Left kidney (tissue), 2 donors: Measurements from ENCODE around the gene ATP2C2. TPM values are rescaled to one million over a fixed set of nuclear protein-coding genes. Genes with fewer than 3 reads are reported as not detected.

ENCODE experiments used
- DNase-seq: peaks from one replicate; pipeline ENCODE4 v3.0.0-alpha.2; 2013
- polyA plus RNA-seq: library from polyadenylated mRNA; unstranded; fragments of 120-200 nt; gene quantifications from one replicate; pipeline ENCODE4 v1.2.1, GENCODE V29; 2013; ENCODE audit not compliant: insufficient read length

Gene ATP2C2
- polyA plus RNA-seq, 1 donor = 1.4 TPM

DNA sequence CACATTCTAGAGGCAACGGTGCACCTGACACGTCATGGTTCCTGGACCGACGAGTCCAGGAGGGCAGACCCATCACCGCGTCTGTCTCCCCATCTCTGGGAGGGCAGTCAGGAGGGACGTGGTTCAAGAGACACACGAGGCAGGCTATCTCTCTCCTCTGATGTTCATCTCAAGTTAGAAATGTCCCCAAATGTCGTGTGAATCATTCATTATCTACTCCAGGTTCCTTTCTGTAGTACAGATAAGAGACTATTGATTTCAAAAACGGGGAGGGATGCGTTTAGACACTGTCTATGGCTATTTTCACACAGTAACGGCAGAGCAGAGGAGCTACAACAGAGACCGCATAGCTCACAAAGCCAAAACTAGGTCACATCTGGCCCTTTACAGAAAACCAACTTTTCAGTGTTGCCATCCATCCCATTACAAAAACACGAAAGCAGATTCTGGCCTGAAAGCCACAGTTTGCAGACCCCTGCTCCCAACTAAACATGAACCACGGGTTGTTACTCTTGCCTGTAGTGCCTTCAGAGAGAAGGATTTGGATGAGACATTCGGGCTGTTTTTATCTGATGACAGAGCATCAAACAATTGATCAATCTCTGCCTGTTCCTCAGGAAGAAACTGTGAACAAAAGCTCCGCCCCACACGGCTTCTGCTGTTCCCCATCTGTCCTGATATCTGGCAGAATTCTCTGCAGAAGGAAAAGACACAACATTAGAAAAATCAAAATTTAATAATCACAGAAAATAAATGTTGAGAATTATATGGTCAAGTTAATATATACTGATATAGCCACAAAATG, 129.3 kb downstream of the ATP2C2 start:
- no peak for DNase-seq

DNA sequence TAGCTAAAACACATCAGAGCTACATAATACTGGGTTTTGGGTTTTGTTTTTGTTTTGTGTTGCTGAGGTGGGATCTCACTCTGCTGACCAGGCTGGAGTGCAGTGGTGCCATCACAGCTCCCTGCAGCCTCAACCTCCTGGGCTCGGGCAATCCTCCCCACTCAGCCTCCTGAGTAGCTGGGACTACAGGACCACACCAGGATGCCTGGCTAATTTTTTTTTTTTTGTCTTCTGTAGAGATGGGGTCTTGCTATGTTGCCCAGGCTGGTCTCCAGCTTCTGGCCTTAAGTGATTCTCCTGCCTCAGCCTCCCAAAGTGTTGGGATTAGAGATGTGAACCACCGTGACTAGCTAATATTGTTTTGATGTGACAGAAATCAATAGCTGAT, 129.9 kb downstream of the ATP2C2 start:
- no peak for DNase-seq

DNA sequence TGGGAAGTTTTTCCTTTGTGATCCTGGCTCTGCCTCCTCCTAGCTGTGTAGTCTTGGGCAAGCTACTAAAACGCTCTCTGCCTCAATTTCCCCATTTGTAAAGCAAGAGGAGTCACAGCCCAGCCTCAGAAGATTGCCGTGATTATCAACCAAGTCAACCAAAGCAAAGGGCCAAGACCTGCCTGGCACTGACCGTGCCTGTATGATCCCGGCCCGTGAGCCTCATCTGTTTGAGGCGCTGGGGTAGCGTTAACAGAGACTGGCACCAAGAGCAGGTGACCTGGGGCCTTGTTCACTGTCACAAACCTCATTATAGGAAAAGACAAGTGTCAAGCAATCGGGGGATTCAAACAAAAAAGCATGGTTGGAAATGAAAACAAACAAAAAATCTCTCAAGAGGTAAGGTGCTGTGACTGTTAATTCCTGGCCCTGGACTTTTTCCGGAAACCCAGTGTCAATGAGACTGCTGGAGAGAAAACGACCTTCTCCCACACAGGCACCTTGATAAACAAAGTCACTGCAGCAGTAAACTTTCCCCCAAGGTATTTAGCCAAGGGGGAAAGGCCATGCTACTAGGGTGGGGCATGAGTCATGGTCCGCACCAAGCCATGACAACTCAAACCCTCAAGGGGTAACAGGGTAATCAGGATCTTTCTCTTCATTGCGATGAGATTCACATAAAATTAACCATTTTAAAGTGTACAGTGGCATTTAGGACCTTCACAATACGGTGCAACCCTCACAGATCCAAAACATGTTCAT, 130.7 kb downstream of the ATP2C2 start:
- no peak for DNase-seq

DNA sequence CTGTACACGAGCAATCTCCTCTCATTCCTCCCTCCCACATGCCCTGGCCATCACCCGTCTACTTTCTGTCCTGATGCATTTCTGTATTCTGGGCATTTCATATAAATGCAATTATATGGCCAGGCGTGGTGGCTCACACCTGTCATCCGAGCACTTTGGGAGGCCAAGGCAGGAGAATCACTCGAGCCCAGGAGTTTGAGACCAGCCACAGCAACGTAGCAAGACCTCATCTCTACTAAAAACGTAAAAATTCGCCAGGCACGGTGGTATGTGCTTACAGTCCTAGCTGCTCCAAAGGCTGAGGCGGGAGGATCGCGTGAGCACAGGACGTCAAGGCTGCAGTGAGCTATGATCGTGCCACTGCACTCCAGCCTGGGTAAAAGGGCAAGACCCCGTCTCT, 131.3 kb downstream of the ATP2C2 start:
- DNase-seq = no peak

DNA sequence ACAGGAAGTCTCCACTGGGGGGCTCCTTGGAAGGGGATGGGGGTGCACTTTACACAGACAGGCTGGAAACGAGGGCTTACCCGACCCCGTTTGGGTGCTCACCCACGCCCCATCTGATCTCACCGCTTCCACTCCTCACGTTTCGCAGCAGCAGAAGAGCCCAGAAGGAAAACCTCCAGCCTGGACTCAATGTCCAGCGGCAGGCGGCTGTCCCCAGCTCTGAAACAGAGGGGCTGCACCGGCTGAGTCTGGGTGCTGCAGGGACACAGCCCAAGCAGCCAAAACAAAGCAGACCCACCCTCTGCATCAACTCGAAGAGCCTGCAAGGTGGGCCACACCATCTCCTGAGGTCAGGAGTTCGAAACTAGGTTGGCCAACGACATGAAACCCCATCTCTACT, 132.2 kb downstream of the ATP2C2 start:
- no peak for DNase-seq

DNA sequence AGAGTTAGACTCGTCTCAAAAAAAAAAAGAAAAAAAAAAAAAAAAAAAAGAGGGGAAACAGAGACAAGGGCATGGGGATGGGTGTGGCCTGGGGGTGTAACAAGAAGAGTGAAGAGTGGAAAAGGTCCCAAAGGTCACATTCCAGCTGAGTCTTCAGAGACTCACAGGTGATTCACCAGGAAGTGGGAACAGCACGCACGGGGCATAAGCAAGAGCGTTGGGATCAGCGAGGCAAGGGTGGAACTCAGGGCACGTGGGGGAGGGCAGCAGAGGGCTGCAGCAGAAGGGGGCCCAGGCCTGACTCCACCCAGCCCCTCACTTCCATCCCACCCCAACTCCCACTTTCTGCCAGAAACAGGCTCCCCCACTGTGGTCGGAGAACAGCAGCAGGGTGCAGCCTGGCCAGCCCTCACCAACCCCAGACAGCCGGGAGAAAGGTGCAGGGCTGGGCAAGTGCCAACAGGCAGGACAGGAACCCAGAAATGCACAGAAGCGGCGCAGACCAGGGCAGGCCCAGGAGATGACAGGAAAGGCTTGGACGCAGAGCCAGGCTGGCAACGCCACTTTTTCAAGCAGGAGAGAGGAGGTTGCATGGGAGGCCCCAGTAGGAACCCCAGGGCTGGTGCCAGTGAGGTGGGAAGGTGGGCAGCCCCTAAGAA, 132.9 kb downstream of the ATP2C2 start:
- DNase-seq = no peak

DNA sequence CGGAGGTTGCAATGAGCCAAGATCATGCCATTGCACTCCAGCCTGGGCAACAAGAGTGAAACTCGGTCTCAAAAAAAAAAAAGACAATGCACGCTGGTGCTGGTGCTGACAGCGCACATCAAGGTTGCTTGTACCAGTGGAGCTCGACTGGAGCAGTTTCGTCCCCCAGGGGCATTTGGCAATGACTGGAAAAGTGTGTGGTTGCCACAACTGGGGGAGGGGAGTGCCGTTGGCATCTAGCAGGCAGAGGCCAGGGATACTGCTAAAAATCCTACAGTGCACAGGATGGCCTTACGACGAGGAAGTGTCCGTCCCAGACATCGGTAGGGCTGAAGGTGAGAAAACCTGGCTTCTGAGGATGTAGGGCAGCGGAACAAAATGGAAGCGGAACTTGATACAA, 133.7 kb downstream of the ATP2C2 start:
- no peak for DNase-seq

DNA sequence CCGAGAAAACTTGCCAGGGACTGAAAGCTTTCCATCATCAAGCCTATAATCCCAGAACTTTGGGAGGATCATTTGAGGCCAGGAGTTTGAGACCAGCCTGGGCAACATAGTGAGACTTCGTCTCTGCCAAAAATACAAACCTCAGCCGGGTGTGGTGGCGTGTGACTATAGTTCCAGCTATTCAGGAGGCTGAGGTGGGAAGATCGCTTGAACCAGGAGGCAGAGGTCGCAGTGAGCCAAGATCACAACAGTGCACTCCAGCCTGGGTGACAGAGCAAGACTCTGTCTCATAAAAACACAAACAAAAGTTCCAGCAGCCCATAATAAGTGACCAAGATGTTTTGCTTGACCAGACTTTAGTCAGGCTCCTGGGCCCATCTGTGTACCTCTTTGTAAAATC, 134.2 kb downstream of the ATP2C2 start:
- no peak for DNase-seq

DNA sequence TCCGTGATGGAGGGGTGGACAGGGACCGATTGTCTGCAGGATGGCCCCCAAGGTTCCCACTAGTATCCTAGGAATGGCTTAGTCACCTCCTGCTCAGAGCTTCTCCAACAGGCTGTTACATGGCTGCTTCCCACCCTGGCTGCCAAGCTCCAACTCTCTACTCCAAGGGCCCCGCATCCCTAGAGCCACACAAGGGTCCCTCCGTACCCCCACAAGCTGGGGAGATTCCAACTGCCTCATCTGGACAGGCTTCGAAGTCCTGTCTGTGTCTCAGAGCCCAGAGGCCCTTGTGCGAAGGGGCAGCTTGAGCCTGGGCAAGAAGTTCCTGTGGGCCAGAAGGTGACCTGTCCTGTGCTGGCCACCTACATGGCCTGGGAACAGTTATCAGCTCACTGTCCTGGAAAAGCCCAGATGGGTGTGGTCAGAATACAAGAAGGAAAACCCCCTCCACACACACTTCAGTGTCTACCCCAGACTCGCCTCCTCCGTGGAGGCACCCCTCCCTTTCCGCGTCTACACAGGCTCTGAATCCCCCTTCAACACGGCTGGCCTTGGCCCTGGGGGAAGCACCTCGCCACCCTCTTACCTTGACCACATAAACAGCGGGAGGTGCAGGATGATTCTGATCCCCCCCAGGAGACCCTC, 135.5 kb downstream of the ATP2C2 start:
- no peak for DNase-seq

DNA sequence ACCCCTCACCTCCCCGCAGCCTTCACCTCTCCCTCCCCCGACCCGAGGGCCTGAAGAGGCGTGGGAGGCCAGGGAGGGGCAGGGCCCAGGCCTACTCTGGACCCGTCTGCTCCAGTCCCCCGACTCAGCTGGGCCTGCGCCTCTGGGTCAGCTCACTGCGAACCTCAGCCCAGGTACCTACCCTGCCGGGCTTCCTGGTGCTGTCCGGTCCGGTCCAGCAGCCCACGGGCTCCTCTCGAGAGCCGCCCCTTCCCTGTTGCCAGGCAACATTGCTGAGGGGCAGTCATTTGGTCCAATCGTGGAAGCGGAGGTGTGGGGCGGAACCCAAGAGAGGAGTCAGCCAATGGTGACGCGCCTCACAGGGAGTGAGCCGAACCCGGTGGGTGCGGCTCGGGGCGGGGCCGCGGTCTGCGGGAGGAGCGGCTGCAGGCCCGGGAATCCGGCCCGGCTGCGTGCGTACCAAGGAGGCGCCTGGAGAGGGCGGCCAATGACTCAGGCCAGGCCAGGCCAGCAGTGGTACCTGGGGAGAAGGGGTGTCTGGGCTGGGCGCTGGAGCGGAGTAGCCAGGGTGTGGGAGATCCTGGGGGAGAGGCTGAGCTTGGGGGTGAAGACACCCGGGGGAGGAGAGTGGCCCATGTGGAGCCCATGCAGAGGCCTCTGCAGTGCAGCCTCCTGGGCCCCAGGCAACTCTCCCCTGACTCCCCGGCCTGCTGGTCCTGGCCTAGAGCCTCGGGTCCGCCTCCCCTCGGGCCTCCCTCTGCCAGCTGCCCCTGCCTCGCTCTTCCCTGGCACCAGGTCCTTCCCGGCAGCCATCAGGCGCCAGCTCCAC, 136.3 kb downstream of the ATP2C2 start, which contains the start of gene MEAK7:
TSS of gene MEAK7 (minus strand) at position 240 of the 829 bp plus-strand sequence. CDS start 6,573 bp downstream, outside the sequence.
- peak; percentile 99 for DNase-seq

DNA sequence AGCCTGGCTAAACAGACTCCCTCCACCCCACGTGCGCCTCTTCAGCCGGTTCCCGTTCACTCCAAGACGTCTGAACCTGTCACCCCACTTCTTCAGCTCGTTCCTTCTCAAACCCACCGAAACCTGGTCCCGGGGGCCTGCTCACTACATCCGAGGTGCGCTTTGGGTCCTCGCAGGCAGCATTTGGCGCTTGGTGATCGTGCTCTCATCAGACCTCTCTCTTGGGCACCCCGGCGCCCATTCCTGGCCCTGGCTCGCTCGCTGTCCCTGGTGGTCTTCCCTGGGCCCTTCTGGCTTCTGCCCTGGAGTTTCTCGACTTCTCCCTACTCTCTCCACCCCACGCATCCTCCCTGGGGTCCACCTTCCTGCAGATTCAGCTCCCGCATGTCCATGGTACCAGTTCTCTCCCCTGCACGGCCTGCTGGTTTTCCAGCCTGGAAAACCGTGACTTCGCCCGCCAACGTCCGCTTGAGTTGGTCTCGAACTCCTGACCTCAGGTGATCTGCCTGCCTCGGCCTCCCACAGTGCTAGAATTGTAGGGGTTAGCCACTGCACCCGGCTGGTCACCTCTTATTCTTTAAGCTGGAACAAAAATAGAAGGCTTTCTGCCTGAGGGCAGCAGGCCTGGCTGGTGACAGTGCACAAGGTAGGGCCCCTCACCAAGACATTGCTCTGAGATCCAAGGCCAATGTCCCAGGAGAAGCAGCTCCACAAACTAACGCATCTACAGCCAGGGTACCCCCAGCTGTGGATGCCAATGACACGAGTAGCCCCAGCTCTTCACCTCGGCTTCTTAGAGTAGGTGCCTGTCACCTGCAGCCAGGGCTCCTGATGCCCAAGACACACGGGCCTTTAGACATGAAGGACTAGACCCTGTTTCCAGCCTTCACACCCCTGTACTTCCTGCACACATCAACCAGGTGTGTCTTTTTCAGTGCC, 137.2 kb downstream of the ATP2C2 start:
- no peak for DNase-seq

DNA sequence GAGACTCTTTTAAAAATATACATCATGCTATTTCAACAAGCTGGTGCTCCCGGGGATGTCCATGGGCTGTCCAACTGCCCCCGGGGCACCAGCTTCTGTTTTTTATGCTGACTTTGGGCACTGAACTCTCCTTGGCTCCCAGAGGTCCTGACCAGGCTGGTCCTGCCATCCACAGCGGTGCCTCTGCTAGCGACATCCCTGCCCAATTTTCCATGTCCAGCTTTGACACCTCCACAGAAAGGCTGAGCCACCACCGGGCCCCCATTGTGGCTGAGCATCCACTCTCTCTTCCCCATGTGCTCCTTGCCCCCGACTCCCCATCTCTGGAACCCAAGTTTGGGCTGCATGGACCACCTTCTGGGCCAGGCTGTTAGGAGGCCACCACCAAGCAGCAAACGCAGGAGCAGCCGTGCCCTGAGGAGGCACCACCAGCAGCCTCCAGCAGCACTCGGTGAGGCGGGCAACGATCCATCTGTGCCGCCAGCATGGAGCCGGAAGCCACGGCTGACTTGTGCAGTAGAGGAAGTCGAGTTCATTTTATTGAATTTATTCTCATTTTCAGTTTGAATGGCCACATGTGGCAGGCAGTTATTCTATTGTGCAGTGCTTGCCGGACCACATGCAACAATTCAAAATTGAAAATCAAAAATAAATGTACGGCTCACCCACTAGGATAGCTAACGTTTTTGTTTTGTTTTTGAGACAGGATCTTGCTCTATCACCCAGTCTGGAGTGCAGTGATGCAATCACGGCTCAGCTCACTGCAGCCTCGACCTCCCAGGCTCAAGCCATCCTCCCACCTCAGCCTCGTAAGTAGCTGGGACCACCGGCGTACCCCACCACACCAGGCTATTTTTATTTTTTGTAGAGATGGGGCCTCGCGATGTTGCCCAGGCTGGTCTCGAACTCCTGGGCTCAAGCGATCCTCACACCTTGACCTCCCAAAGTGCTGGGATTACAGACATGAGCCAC, 139.0 kb downstream of the ATP2C2 start:
- DNase-seq = no peak

DNA sequence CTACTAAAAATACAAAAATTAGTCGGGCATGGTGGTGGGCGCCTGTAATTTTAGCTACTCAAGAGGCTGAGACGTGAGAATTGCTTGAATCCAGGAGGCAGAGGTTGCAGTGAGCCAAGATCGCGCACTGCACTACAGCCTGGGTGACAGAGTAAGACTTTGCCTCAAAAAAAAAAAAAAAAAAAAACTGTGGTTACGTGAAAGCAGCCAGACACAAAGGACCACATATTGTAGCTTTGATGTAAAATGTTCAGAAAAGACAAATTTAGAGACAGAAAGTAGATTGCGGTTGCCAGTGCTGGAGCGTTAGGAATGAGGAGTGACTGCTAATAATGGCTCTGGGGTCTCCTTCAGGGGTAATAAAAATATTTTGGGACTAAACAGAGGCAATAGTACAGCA, 140.2 kb downstream of the ATP2C2 start:
- DNase-seq = no peak

DNA sequence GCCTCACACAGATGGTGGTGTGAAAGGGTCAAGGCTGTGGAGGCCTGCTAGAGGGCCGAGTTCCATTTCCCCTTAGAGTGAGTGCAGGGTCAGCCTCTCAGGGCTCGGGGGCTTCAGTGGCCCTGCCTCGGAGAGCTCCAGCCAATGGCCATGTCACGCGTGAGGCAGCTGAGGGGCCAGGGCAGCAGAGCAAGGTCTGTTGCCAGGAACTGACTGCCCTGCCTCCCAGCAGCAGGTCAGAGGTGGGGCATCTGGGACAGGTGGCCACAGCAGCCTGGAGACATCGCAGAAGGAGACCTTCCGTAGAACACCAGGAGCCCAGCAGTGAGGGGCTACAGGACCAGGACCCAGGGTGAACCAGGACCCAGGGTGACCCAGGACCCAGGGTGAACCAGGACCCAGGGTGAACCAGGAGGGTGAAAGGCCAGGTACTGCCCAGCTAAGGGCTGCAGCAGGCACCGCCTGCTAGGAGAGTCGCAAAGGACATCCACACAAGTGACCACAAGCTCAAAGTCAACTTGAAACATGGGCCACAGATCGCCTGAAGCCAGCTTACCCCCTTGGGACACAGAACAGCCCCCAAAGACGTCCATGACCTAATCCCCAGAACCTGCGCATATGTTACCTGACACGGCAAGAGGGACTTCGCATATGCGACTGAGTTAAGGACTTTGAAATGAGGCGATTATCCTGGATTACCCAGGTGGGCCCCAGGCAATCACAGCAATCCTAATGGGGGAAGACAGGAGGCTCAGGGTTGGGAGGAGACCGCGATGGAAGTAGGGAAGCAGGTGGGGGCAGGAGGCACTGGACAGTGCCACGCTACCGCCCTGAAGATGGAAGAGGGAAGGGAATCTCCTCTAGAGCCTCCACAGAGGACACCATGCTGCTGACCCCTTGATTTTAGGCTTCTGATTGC, 141.0 kb downstream of the ATP2C2 start:
- DNase-seq = no peak

DNA sequence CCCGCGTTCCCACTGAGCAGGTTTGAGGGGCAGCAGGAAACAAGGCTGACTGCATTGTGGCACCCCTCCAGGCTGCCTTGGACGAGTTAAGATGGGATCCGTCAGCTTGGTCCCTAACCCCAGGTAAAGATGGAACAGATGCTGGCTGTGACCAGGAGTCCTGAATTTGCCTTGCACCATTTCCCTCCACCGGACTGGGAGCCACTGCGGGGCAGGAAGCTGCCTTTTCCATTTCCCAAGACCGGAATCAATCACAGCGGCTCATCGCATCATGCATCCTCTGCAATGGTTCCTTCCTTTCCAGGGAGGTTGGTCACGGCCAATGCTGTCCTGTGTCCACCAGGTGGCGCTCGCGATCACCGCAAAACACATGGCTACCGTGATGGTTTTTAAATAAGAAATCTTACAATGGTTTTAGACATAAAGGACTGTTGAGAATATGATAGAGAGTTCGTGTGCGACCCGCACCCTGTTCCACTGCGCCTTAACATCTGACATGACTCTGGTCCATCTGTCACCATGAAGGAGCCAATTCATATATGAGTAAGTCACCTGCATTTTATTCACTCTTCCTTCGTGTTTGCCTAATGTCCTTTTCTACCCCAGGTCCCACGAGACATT, 143.0 kb downstream of the ATP2C2 start:
- peak; percentile 82 for DNase-seq

DNA sequence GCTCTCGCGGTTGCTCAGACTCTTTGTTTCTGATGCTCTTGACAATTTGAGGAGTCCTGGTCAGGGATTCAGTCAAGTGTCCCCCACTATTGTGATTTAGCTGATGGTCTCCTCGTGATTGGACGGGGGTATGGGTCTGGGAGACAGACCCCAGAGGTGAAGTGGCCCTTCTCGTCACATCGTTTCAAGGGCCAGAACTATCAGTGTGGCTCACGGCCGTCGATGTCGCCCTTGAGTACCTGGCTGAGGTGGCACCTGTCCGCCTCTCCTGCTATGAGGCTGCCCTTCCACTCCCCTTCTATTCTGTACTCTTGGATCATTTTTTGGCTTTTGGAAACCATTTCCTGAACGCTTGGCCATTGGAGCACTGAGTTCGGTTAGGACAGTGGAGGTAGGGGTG, 143.5 kb downstream of the ATP2C2 start:
- DNase-seq = no peak

DNA sequence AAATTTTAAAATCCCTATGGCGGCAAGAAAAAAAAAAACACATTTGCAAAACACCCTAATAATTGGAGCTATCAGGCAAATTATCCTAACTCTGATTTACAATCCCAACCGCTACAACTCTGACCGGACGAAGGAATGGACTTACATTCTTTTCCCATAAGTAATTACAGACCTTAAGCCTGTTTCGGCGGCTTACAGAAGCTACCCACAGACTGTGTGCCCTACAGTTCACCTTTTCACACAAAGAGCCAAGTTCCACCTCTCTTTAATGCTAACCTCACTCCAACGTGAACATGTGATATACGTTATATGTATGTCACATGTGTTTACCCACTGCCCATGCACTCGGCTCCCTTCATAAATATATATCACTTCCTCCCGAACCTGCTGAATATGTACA, 144.8 kb downstream of the ATP2C2 start:
- no peak for DNase-seq
